Activated CD8-positive, alpha-beta T cell treated with anti-CD3 and anti-CD28 coated beads for 36 hours (primary cell): Measurements from ENCODE around the gene CNOT10. TPM values are rescaled to one million over a fixed set of nuclear protein-coding genes. Genes with fewer than 3 reads are reported as not detected.
"Not testable (repeated sequence)": the region's sequence is repeated elsewhere in the genome, so short reads cannot be mapped to it uniquely, and the experiment has no call there.

Experiments used
- ATAC-seq: fragments of 200-7000 bp; cut with Tn5 transposase; one replicate; pipeline ENCODE4 v1.10.0; 2021; ENCODE audit warnings: mild to moderate bottlenecking, moderate library complexity
- CTCF ChIA-PET: fragments of 350-600 bp; sonication (Branson Sonifier 250); formaldehyde crosslinking; loops from one replicate; lab custom pipeline; 2021; ENCODE audit warnings: antibody characterized with exemption; lab: Charles Lee
- POLR2A ChIA-PET: fragments of 350-600 bp; sonication (Branson Sonifier 250); formaldehyde crosslinking; loops from one replicate; lab custom pipeline; 2021; ENCODE audit warnings: antibody characterized with exemption; lab: Charles Lee
- DNase-seq: peaks from one replicate; pipeline ENCODE4 v3.0.0-alpha.2; 2020
- H3K27ac Mint-ChIP-seq: one replicate; pipeline ENCODE4 v1.8.0; 2021; ENCODE audit warnings: mild to moderate bottlenecking, mixed read lengths
- H3K27me3 Mint-ChIP-seq: one replicate; pipeline ENCODE4 v1.8.0; 2021; ENCODE audit warnings: mixed read lengths
- H3K36me3 Mint-ChIP-seq: one replicate; pipeline ENCODE4 v1.8.0; 2021; ENCODE audit warnings: low read depth, mixed read lengths
- H3K4me1 Mint-ChIP-seq: one replicate; pipeline ENCODE4 v1.8.0; 2021; ENCODE audit warnings: low read depth, mixed read lengths
- H3K4me3 Mint-ChIP-seq: one replicate; pipeline ENCODE4 v1.8.0; 2021; ENCODE audit warnings: mild to moderate bottlenecking, moderate library complexity, mixed read lengths
- H3K9me3 Mint-ChIP-seq: one replicate; pipeline ENCODE4 v1.8.0; 2021; ENCODE audit warnings: mixed read lengths
- intact Hi-C: fragments of 100-400 bp; cut with micrococcal nuclease; formaldehyde crosslinking; loops from one replicate; pipeline ENCODE4 v1.10.0; 2022
- total RNA-seq, 2 experiments: library from RNA; stranded (reverse); gene quantifications; one replicate each; pipeline ENCODE4 v1.2.3, GENCODE V29; 2021
- TF ChIP-seq, protein P1 (sequence below): fragments of 200-600 bp; IDR thresholded peaks from one replicate; pipeline ENCODE4 v1.8.0; 2022; ENCODE audit warnings: antibody characterized with exemption, mild to moderate bottlenecking

CNOT10 gene
- total RNA-seq, 2 experiments from 2014 or later, result 58.5 to 61.0 TPM

DNA sequence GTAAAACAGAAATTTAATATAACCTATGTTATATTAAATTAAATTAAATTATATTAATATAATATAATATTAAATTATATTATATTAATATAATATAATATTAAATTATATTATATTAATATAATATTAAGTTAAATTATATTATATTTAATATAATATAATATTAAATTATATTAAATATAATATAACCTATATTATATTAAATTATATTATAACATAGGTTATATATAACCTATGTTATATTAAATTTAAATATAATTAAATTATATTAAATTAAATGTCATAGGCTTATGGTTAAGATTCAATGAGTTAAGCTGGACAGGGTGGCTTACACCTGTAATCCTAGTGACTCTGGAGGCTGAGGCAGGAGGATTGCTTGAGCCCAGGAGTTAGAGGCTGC is 40.6 kb upstream of the CNOT10 start:
- no peak overlapping the region for H3K4me3 Mint-ChIP-seq
- H3K36me3 Mint-ChIP-seq, result no peaks in the 10 kb centered on the region
- no peak overlapping the region for H3K27ac Mint-ChIP-seq
- peaks cover 6% of the 10 kb centered on the region for H3K27me3 Mint-ChIP-seq
- DNase-seq (no peak), ATAC-seq (no peak)
- intact Hi-C loops, result no loop called here
- H3K9me3 Mint-ChIP-seq, result no peaks in the 10 kb centered on the region
- TF ChIP-seq, protein P1, sequence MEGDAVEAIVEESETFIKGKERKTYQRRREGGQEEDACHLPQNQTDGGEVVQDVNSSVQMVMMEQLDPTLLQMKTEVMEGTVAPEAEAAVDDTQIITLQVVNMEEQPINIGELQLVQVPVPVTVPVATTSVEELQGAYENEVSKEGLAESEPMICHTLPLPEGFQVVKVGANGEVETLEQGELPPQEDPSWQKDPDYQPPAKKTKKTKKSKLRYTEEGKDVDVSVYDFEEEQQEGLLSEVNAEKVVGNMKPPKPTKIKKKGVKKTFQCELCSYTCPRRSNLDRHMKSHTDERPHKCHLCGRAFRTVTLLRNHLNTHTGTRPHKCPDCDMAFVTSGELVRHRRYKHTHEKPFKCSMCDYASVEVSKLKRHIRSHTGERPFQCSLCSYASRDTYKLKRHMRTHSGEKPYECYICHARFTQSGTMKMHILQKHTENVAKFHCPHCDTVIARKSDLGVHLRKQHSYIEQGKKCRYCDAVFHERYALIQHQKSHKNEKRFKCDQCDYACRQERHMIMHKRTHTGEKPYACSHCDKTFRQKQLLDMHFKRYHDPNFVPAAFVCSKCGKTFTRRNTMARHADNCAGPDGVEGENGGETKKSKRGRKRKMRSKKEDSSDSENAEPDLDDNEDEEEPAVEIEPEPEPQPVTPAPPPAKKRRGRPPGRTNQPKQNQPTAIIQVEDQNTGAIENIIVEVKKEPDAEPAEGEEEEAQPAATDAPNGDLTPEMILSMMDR, result no peak
- CTCF ChIA-PET, result no interaction called here
- no peaks in the 10 kb centered on the region for H3K4me1 Mint-ChIP-seq
- POLR2A ChIA-PET, result no interaction called here

DNA sequence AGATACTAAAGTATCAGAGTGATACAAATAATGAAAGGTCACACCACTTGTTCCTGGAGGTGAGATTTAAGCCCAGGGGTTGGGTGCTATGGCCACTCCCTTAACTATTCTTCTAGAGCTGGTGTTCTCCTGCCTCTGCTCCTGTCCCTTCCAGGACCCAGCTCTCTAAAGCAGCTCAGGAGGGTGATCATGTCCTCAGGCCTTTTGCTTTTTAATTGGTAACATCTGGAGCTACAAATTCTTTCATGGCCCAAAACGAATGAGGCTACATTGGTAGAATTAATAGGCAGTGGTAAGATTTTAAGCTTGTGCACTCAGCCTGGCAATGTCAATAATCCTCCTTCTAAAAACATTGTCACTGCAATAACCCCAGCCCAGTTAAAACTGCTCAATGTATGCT is 38.2 kb upstream of the CNOT10 start:
- TF ChIP-seq, protein P1, result no peak
- DNase-seq (no peak), ATAC-seq (no peak)
- Mint-ChIP-seq H3K27me3 (no peaks in the 10 kb centered on the region), H3K36me3 (no peaks in the 10 kb centered on the region), H3K4me3 (no peak overlapping the region), H3K4me1 (no peaks in the 10 kb centered on the region), H3K9me3 (no peaks in the 10 kb centered on the region), H3K27ac (no peak overlapping the region)
- ChIA-PET POLR2A (interaction anchor here (0.5 to 1.2 kb wide), 2 partner anchors 23 to 37 kb away, joined by 3 to 4 read pairs; no protein-coding TSS in a partner anchor), CTCF (no interaction called here)
- intact Hi-C loops, result no loop called here

DNA sequence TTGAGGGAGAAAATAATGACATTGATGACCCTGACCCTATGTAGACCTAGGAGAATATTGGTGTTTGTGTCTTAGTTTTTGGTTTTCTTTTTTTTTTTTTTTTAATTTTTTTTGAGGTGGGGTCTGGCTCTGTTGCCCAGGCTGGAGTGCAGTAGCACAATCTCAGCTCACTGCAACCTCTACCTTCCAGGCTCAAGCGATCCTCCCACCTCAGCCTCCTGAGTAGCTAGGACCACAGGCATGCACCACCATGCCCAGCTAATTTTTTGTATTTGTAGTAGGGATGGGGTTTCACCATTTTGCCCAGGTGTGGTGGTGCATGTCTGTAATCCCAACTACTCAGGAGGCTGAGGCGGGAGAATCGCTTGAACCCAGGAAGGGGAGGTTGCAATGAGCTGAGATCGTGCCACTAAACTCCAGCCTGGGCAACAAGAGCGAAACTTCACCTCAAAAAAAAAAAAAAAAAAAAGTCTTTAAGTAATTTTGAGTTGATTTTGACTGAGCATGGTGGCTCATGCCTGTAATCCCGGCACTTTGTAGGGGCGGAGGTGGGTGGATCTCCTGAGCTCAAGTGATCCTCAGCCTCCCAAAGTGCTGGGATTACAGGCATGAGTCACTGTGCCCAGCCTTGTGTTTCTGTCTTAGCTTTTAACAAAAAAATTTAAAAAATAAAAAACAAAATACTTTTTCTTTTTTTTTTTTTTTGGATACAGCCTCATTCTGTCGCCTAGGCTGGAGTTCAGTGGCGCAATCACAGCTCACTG is 32.5 kb upstream of the CNOT10 start:
- POLR2A ChIA-PET, H3K4me1 Mint-ChIP-seq, DNase-seq, H3K27me3 Mint-ChIP-seq, H3K9me3 Mint-ChIP-seq, H3K4me3 Mint-ChIP-seq, ATAC-seq, H3K36me3 Mint-ChIP-seq, intact Hi-C loops, H3K27ac Mint-ChIP-seq: not testable (repeated sequence)
- CTCF ChIA-PET, result interaction anchor here (0.7 to 1.0 kb wide), 2 partner anchors 143 to 185 kb away, joined by 3 to 4 read pairs; no protein-coding TSS in a partner anchor

DNA sequence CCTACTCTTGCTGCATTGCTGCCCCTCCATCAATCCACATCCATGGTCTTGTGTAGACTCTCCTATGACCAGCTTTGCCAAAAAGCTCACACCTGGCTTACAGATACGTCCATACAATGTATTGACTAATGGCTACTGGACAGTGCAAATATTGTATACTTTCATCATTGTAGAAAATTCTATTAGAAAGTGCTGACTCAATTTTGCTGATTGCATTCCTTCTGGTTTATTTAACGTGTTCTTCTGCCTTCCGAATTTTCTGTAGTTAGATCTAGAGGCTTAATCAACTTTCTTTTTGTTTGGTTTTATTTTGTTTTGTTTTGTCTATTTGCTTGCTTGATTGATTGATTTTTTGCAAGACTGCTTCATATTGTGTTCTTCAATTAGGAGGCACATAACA is 29.8 kb upstream of the CNOT10 start:
- no peak for ATAC-seq
- no peaks in the 10 kb centered on the region for H3K9me3 Mint-ChIP-seq
- H3K27ac Mint-ChIP-seq, result no peak overlapping the region
- ChIA-PET CTCF (interaction anchor here (1.4 kb wide), 1 partner anchor 145 kb away, joined by 3 read pairs; no protein-coding TSS in a partner anchor), POLR2A (no interaction called here)
- H3K36me3 Mint-ChIP-seq, result no peaks in the 10 kb centered on the region
- H3K4me1 Mint-ChIP-seq, result no peaks in the 10 kb centered on the region
- H3K27me3 Mint-ChIP-seq, result peaks cover 3% of the 10 kb centered on the region
- no peak overlapping the region for H3K4me3 Mint-ChIP-seq
- intact Hi-C loops, result no loop called here
- TF ChIP-seq, protein P1, result no peak
- DNase-seq, result no peak

- intact Hi-C loops, result loop anchor here (10.0 kb wide), 1 partner anchor 486 kb away; no protein-coding TSS in a partner anchor
- ChIA-PET POLR2A (no interaction called here), CTCF (no interaction called here)
- peaks cover 3% of the 10 kb centered on the region for H3K27me3 Mint-ChIP-seq
- TF ChIP-seq, protein P1, result no peak
- no peak overlapping the region for H3K4me3 Mint-ChIP-seq
- no peaks in the 10 kb centered on the region for H3K4me1 Mint-ChIP-seq
- ATAC-seq, result no peak
- no peaks in the 10 kb centered on the region for H3K36me3 Mint-ChIP-seq
- no peaks in the 10 kb centered on the region for H3K9me3 Mint-ChIP-seq
- DNase-seq, result no peak
- no peak overlapping the region for H3K27ac Mint-ChIP-seq
Measured at GRCh38 chr3:32660634-32661033, 24.4 kb upstream of the CNOT10 start.
